ENCODE data around the gene ALG10B. TPM values are rescaled to one million over a fixed set of nuclear protein-coding genes. Genes with fewer than 3 reads are reported as not detected.

Gene ALG10B
- total RNA-seq, 2 donors from 2014 or later, result 3.6 to 5.6 TPM

GRCh38 chr12:38367506-38367905 is 50.9 kb downstream of the ALG10B start:
- H3K4me3 ChIP-seq, result no peak overlapping the region
- H3K9me3 ChIP-seq, result no peaks in the 10 kb centered on the region
- no peaks in the 10 kb centered on the region for H3K4me1 ChIP-seq
- TF ChIP-seq CTCF (IDR thresholded peaks at IDR 0.05), result no peak
- no peaks in the 10 kb centered on the region for H3K27me3 ChIP-seq
- H3K36me3 ChIP-seq, result no peaks in the 10 kb centered on the region
- H3K27ac ChIP-seq, result no peak overlapping the region
- H3K9ac ChIP-seq (ENCODE audit: low read depth in 2 of 2, low read length in 2 of 2), result no peak overlapping the region
- intact Hi-C loops (cut with DNase I), result no loop called here
- DNase-seq, result no peak

DNA sequence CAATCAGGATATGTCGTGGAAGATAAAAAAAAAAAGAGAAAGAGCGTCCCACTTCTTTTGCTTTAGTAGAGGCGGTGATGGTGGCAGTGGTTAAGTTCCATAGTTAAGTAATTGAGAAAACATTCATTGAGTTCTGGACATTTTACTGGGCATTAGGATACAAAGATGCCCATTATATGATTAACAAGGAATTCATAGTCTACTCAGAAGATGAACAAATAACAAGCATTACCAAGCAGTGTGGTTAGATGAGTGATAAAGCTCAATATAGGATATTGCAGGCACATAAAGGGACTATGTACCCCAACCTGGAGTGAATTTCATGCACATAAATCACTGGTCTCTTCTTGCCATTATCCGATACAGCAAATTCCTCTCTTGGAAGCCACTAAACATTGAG is 53.7 kb downstream of the ALG10B start:
- Histone ChIP-seq H3K27ac (no peak overlapping the region), H3K4me3 (no peak overlapping the region), H3K9me3 (no peaks in the 10 kb centered on the region), H3K4me1 (no peaks in the 10 kb centered on the region), H3K9ac (ENCODE audit: low read depth in 2 of 2, low read length in 2 of 2) (no peak overlapping the region), H3K36me3 (no peaks in the 10 kb centered on the region), H3K27me3 (no peaks in the 10 kb centered on the region)
- DNase-seq, result no peak
- no peak for TF ChIP-seq CTCF (IDR thresholded peaks at IDR 0.05)
- intact Hi-C loops (cut with DNase I), result no loop called here

- TF ChIP-seq CTCF (IDR thresholded peaks at IDR 0.05), result no peak
- intact Hi-C loops (cut with DNase I), result no loop called here
- no peak for DNase-seq
Measured at GRCh38 chr12:38373784-38374183, 57.2 kb downstream of the ALG10B start.

GRCh38 chr12:38374751-38375150 is 58.2 kb downstream of the ALG10B start:
- H3K4me3 ChIP-seq, result no peak overlapping the region
- no peaks in the 10 kb centered on the region for H3K9me3 ChIP-seq
- no peak overlapping the region for H3K9ac ChIP-seq (ENCODE audit: low read depth in 2 of 2, low read length in 2 of 2)
- no peak for DNase-seq
- H3K27me3 ChIP-seq, result no peaks in the 10 kb centered on the region
- no peak overlapping the region for H3K27ac ChIP-seq
- no peaks in the 10 kb centered on the region for H3K4me1 ChIP-seq
- intact Hi-C loops (cut with DNase I), result no loop called here
- no peaks in the 10 kb centered on the region for H3K36me3 ChIP-seq
- no peak for TF ChIP-seq CTCF (IDR thresholded peaks at IDR 0.05)

More at GRCh38 chr12:38373784-38374183, 57.2 kb downstream of the ALG10B start:
- H3K36me3 ChIP-seq, result no peaks in the 10 kb centered on the region
- no peaks in the 10 kb centered on the region for H3K9me3 ChIP-seq
- no peak overlapping the region for H3K4me3 ChIP-seq
- H3K27me3 ChIP-seq, result no peaks in the 10 kb centered on the region
- no peak overlapping the region for H3K9ac ChIP-seq (ENCODE audit: low read depth in 2 of 2, low read length in 2 of 2)
- no peaks in the 10 kb centered on the region for H3K4me1 ChIP-seq
- no peak overlapping the region for H3K27ac ChIP-seq

All from colonic mucosa (tissue), 4 donors.